K562 (cell line): ENCODE results near the gene WNT7A. TPM values are rescaled to one million over a fixed set of nuclear protein-coding genes. Genes with fewer than 3 reads are reported as not detected.

Experiments used
- ATAC-seq: fragments of 200-7000 bp; cut with Tn5 transposase; 3 replicates; pipeline ENCODE4 v1.9.1; 2020; ENCODE audit warnings: moderate library complexity
- BruUV-seq: library from RNA; stranded (reverse); fragments of 400-500 nt; replicated peaks from 2 replicates; lab custom pipeline; 2021; lab: Mats Ljungman, UMichigan
- CTCF ChIA-PET: fragments of 300-600 bp; formaldehyde crosslinking; extraction: SDS; loops from one replicate; lab custom pipeline; 2021; ENCODE audit warnings: low intra/inter-chr PET ratio; lab: Yijun Ruan, JAX
- POLR2A ChIA-PET: fragments of 300-600, 350-650 bp; sonication (Branson Sonifier 250); formaldehyde crosslinking; extraction: SDS; loops from one replicate; lab custom pipeline; 2021; ENCODE audit warnings: antibody characterized with exemption, inconsistent platforms; lab: Yijun Ruan, JAX
- DNase-seq, 4 experiments: peaks; one replicate each; pipeline versions ENCODE4 v3.0.0 to v3.0.0-alpha.2; 2011 to 2018; ENCODE audit warnings: low spot score in 3 of 4, mixed read lengths in 3 of 4; ENCODE audit errors: extremely low read depth in 1 of 4
- FAIRE-seq: peaks from 2 replicates; lab custom pipeline; 2011; peaks lifted over from hg19 to GRCh38; lab: Jason Lieb, UNC
- H2AFZ ChIP-seq: 2 replicates; pipeline ENCODE4 v1.6.0; 2011; ENCODE audit warnings: low read depth, low read length, control low read depth, inconsistent platforms
- H3K27ac ChIP-seq: fragments of 200-600 bp; 3 replicates; pipeline ENCODE4 v1.8.0; 2011; ENCODE audit warnings: low read depth, mild to moderate bottlenecking, control low read depth, inconsistent platforms, low read length, moderate library complexity, mixed read lengths; ENCODE audit errors: extremely low read depth
- H3K27me3 ChIP-seq, 2 experiments: fragments of 300-600 bp in 1 of 2; 2 replicates in 1 of 2; 3 replicates in 1 of 2; pipeline versions ENCODE4 v1.6.0 to v1.8.0; 2011; ENCODE audit warnings: inconsistent platforms in 2 of 2, low read length in 2 of 2, mild to moderate bottlenecking in 1 of 2, mixed read lengths in 1 of 2, moderate library complexity in 1 of 2; ENCODE audit not compliant: control insufficient read depth in 2 of 2, insufficient read depth in 2 of 2
- H3K36me3 ChIP-seq: fragments of 300-600 bp; 3 replicates; pipeline ENCODE4 v1.8.0; 2011; ENCODE audit warnings: mild to moderate bottlenecking, low read length, inconsistent platforms; ENCODE audit not compliant: control insufficient read depth, insufficient read depth
- H3K4me1 ChIP-seq, 2 experiments: fragments of 200-600 bp in 1 of 2; replicated peaks in 1 of 2; 2 replicates in 1 of 2; 3 replicates in 1 of 2; pipeline versions ENCODE4 v1.5.1 to v1.8.0; 2011; ENCODE audit warnings: inconsistent platforms in 2 of 2, low read length in 2 of 2, mild to moderate bottlenecking in 1 of 2, mixed read lengths in 1 of 2, moderate library complexity in 1 of 2; ENCODE audit not compliant: control insufficient read depth in 2 of 2, insufficient read depth in 2 of 2
- H3K4me2 ChIP-seq: 2 replicates; pipeline ENCODE4 v1.6.1; 2011; ENCODE audit warnings: low read length, control low read depth, inconsistent platforms, mixed read lengths; ENCODE audit not compliant: insufficient read depth
- H3K4me3 ChIP-seq: fragments of 200-600 bp; sonication (generic), shearing (Covaris generic); 2 replicates; pipeline ENCODE4 v1.5.1; 2016; ENCODE audit warnings: control low read depth, inconsistent platforms
- H3K79me2 ChIP-seq: fragments of 200-600 bp; 3 replicates; pipeline ENCODE4 v1.8.0; 2011; ENCODE audit warnings: low read length, inconsistent platforms; ENCODE audit not compliant: control insufficient read depth, insufficient read depth
- H3K9ac ChIP-seq, 2 experiments: 2 replicates each; pipeline versions ENCODE4 v1.6.0 to v1.6.1; 2011; ENCODE audit warnings: low read depth in 2 of 2, low read length in 2 of 2, control low read depth in 1 of 2, inconsistent platforms in 1 of 2, mild to moderate bottlenecking in 1 of 2, mixed read lengths in 1 of 2; ENCODE audit not compliant: insufficient read depth in 1 of 2
- H3K9me1 ChIP-seq: one replicate; pipeline ENCODE4 v1.6.0; 2011; ENCODE audit warnings: inconsistent platforms, mild to moderate bottlenecking, low read length, moderate library complexity; ENCODE audit not compliant: control insufficient read depth, insufficient read depth
- H3K9me3 ChIP-seq: replicated peaks from 2 replicates; pipeline ENCODE4 v1.5.1; 2011; ENCODE audit warnings: low read depth, low read length, inconsistent platforms; ENCODE audit not compliant: control insufficient read depth, insufficient read depth
- H4K20me1 ChIP-seq: replicated peaks from 2 replicates; pipeline ENCODE4 v1.6.1; 2011; ENCODE audit warnings: low read length, inconsistent platforms, mixed read lengths; ENCODE audit not compliant: control insufficient read depth, insufficient read depth
- BRF2 ChIP-seq: IDR thresholded peaks from 3 replicates; pipeline ENCODE4 v1.6.1; 2011; ENCODE audit warnings: borderline replicate concordance, mild to moderate bottlenecking; ENCODE audit not compliant: insufficient read length, insufficient read depth
- CBX3 ChIP-seq, 2 experiments: IDR thresholded peaks; 1 replicate in 1 of 2; 2 replicates in 1 of 2; pipeline ENCODE4 v1.6.1; 2012; ENCODE audit warnings: inconsistent platforms in 2 of 2, low read length in 2 of 2, borderline replicate concordance in 1 of 2, control low read depth in 1 of 2
- CREB3 ChIP-seq: fragments of 450-650 bp; conservative IDR thresholded peaks from 2 replicates; pipeline ENCODE4 v1.6.1; 2016; ENCODE audit warnings: missing genetic modification characterization, low read depth, mild to moderate bottlenecking, missing compliant biosample characterization, moderate library complexity
- ETV6 ChIP-seq, 3 experiments: fragments of 150-350 bp in 1 of 3; sonication (generic) in 1 of 3; formaldehyde crosslinking in 1 of 3; IDR thresholded peaks; 2 replicates each; pipeline versions ENCODE4 v1.6.1 to v1.8.0; 2014 to 2022; ENCODE audit warnings: borderline replicate concordance in 2 of 3, low read depth in 2 of 3, antibody characterized with exemption in 1 of 3, low read length in 1 of 3, mild to moderate bottlenecking in 1 of 3, missing genetic modification reagents in 1 of 3
- GTF2A2 ChIP-seq: IDR thresholded peaks from 2 replicates; pipeline ENCODE4 v1.6.1; 2016; ENCODE audit warnings: mild to moderate bottlenecking, missing genetic modification characterization, missing compliant biosample characterization
- MAFF ChIP-seq: IDR thresholded peaks from 2 replicates; pipeline ENCODE4 v1.6.1; 2012; ENCODE audit warnings: low read length, improper control_type of control experiment
- MCM5 ChIP-seq: fragments of 450-650 bp; IDR thresholded peaks from 2 replicates; pipeline ENCODE4 v1.6.1; 2016; ENCODE audit warnings: low read depth
- TBL1XR1 ChIP-seq, 2 experiments: IDR thresholded peaks; 2 replicates each; pipeline ENCODE4 v1.6.1; 2012; ENCODE audit warnings: improper control_type of control experiment in 2 of 2, low read length in 2 of 2, mild to moderate bottlenecking in 1 of 2
- ZNF398 ChIP-seq: fragments of 250-450 bp; sonication (Bioruptor Pico); IDR thresholded peaks from 2 replicates; pipeline ENCODE4 v1.8.0; 2021; ENCODE audit warnings: moderate library complexity, mild to moderate bottlenecking, inconsistent platforms
- ZNF644 ChIP-seq: fragments of 200-800 bp; sonication (Bioruptor generic); IDR thresholded peaks from 2 replicates; pipeline ENCODE4 v1.6.1; 2016; ENCODE audit warnings: low read depth, missing genetic modification characterization, missing compliant biosample characterization
- WGBS: fragments of 100-300 bp; shearing (Covaris generic); methylation state at CpG from one replicate; pipeline ENCODE4 v1.1.6; 2016; ENCODE audit warnings: low coverage, mixed read lengths; ENCODE audit not compliant: insufficient coverage; ENCODE audit errors: missing lambda C conversion rate; 5-methylcytosine and 5-hydroxymethylcytosine counted together
- in situ Hi-C: fragments of 300-500 bp; cut with MboI; formaldehyde crosslinking; loops from 4 replicates; pipeline ENCODE4 v1.15.0; 2018; ENCODE audit warnings: inconsistent platforms, mixed read lengths
- intact Hi-C: fragments of 100-400 bp; cut with micrococcal nuclease; formaldehyde crosslinking; loops from 2 replicates; pipeline ENCODE4 v1.14.2; 2022
- polyA plus RNA-seq, 8 experiments: library from polyadenylated mRNA; depleted of rRNA in 4 of 8; stranded (reverse) in 5 of 8; unstranded in 3 of 8; fragments of >200 nt; fragmentation: Nextera tagmentation in 2 of 8; fragmentation: Illumina TruSeq in 1 of 8; extraction: Ambion mirVana in 2 of 8; extraction: Trizol in 1 of 8; gene quantifications; 2 replicates each; pipeline versions ENCODE4 v1.2.1 to v1.2.3, GENCODE V29; 2011 to 2014; ENCODE audit warnings: inconsistent platforms in 1 of 8, missing spikeins in 1 of 8
- total RNA-seq, 7 experiments: library from RNA; depleted of rRNA in 6 of 7; stranded (reverse); fragments of >200 nt in 6 of 7; fragmentation: Illumina TruSeq in 2 of 7; extraction: Trizol in 2 of 7; gene quantifications; 2 replicates each; pipeline versions ENCODE4 v1.2.1 to v1.2.3, GENCODE V29; 2011 to 2021; ENCODE audit warnings: low replicate concordance in 1 of 7

The WNT7A gene
- total and polyA plus RNA-seq, 9 of the 15 experiments (the other 6 are each of a cell fraction or from before 2014, with no cell fraction given), result 0.03 TPM; not detected in 8

- Histone ChIP-seq H3K9me1 (no peaks in the 10 kb centered on the region), H3K36me3 (no peaks in the 10 kb centered on the region), H4K20me1 (0 out of 2 replicates have a peak, but pooled peaks cover under 1% of the 10 kb centered on the region), H3K27me3 (peaks cover 25 to 61% of the 10 kb centered on the region in 2 experiments), H2AFZ (no peak overlapping the region), H3K9me3 (no peaks in the 10 kb centered on the region), H3K4me2 (no peak overlapping the region), H3K9ac (no peak overlapping the region), H3K27ac (no peak overlapping the region), H3K4me3 (no peak overlapping the region), H3K4me1 (peaks cover 0 to 4% of the 10 kb centered on the region in 2 experiments; a peak in 1 of 5 replicates), H3K79me2 (no peaks in the 10 kb centered on the region)
- in situ Hi-C loops, result no loop called here
- no TSS peak for BruUV-seq
- intact Hi-C loops, result no loop called here
- POLR2A ChIA-PET, result interaction anchor here (0.5 to 1.6 kb wide), 2 partner anchors 9 to 82 kb away, joined by 3 to 5 read pairs; no protein-coding TSS in a partner anchor
- CTCF ChIA-PET, result no interaction called here
- DNase-seq (no peak), ATAC-seq (no peak), FAIRE-seq (no peak)
- WGBS, result 2% methylated on average over 6 of the region's 6 CpGs
- no peak for TF ChIP-seq MCM5
- TF ChIP-seq ZNF644, result no peak
- TF ChIP-seq ZNF398 (CRISPR knock-in tag), result no peak
- no peak for TF ChIP-seq GTF2A2
- no peak for TF ChIP-seq CBX3 (IDR thresholded peaks at IDR 0.05; ENCODE audit: borderline replicate concordance in 1 of 2, low read length in 2 of 2)
- TF ChIP-seq BRF2, result no peak
- TF ChIP-seq CREB3, result no peak
- TF ChIP-seq TBL1XR1 (IDR thresholded peaks at IDR 0.05; ENCODE audit: low read length in 2 of 2), result no peak
- no peak for TF ChIP-seq ETV6 (IDR thresholded peaks at IDR 0.05; ENCODE audit: borderline replicate concordance in 1 of 2, low read depth in 2 of 2, low read length in 1 of 2)
- TF ChIP-seq ETV6 (CRISPR knock-in tag; IDR thresholded peaks at IDR 0.05; ENCODE audit: borderline replicate concordance), result no peak
- no peak for TF ChIP-seq MAFF
Observed at GRCh38 chr3:13800064-13800463, 79.8 kb downstream of the WNT7A start.
